GM12872 (cell line): Measurements from ENCODE around the gene DBP.
A peak's percentile ranks its signal among the peaks of the same experiment; 100 is the strongest.

Experiments
- CTCF ChIP-seq: IDR thresholded peaks from 3 replicates; pipeline ENCODE4 v1.5.1; 2011; ENCODE audit warnings: low read depth, mild to moderate bottlenecking, low read length, moderate library complexity; ENCODE audit not compliant: insufficient read depth

Gene DBP

GRCh38 chr19:48613852-48614435, 23.2 kb downstream of the DBP start:
- TF ChIP-seq CTCF: no peak

GRCh38 chr19:48613024-48613851, 23.9 kb downstream of the DBP start:
- no peak for TF ChIP-seq CTCF

GRCh38 chr19:48611872-48612271, 25.3 kb downstream of the DBP start:
- TF ChIP-seq CTCF: no peak

GRCh38 chr19:48609571-48610108, 27.5 kb downstream of the DBP start:
- no peak for TF ChIP-seq CTCF

- TF ChIP-seq CTCF: peak; percentile 90
Measured at GRCh38 chr19:48608798-48609263, 28.3 kb downstream of the DBP start.

- no peak for TF ChIP-seq CTCF
Measured at GRCh38 chr19:48607359-48607755, 29.8 kb downstream of the DBP start.

GRCh38 chr19:48606463-48607358, 30.5 kb downstream of the DBP start, which contains the start of gene SPACA4:
Gene SPACA4 (plus strand): TSS chr19:48606742. CDS start chr19:48606979, 237 bp downstream.
- no peak for TF ChIP-seq CTCF
